K562 (cell line): Measurements from ENCODE around the gene SORCS1. TPM values are rescaled to one million over a fixed set of nuclear protein-coding genes. Genes with fewer than 3 reads are reported as not detected.

Experiments used
- ATAC-seq: fragments of 200-7000 bp; cut with Tn5 transposase; 3 replicates; pipeline ENCODE4 v1.9.1; 2020; ENCODE audit warnings: moderate library complexity
- BruUV-seq: library from RNA; stranded (reverse); fragments of 400-500 nt; replicated peaks from 2 replicates; lab custom pipeline; 2021; lab: Mats Ljungman, UMichigan
- CTCF ChIA-PET: fragments of 300-600 bp; formaldehyde crosslinking; extraction: SDS; loops from one replicate; lab custom pipeline; 2021; ENCODE audit warnings: low intra/inter-chr PET ratio; lab: Yijun Ruan, JAX
- POLR2A ChIA-PET: fragments of 300-600, 350-650 bp; sonication (Branson Sonifier 250); formaldehyde crosslinking; extraction: SDS; loops from one replicate; lab custom pipeline; 2021; ENCODE audit warnings: antibody characterized with exemption, inconsistent platforms; lab: Yijun Ruan, JAX
- DNase-seq, 4 experiments: peaks; one replicate each; pipeline versions ENCODE4 v3.0.0 to v3.0.0-alpha.2; 2011 to 2018; ENCODE audit warnings: low spot score in 3 of 4, mixed read lengths in 3 of 4; ENCODE audit errors: extremely low read depth in 1 of 4
- FAIRE-seq: peaks from 2 replicates; lab custom pipeline; 2011; peaks lifted over from hg19 to GRCh38; lab: Jason Lieb, UNC
- H2AFZ ChIP-seq: 2 replicates; pipeline ENCODE4 v1.6.0; 2011; ENCODE audit warnings: low read depth, low read length, control low read depth, inconsistent platforms
- H3K27ac ChIP-seq: fragments of 200-600 bp; 3 replicates; pipeline ENCODE4 v1.8.0; 2011; ENCODE audit warnings: low read depth, mild to moderate bottlenecking, control low read depth, inconsistent platforms, low read length, moderate library complexity, mixed read lengths; ENCODE audit errors: extremely low read depth
- H3K27me3 ChIP-seq, 2 experiments: fragments of 300-600 bp in 1 of 2; 2 replicates in 1 of 2; 3 replicates in 1 of 2; pipeline versions ENCODE4 v1.6.0 to v1.8.0; 2011; ENCODE audit warnings: inconsistent platforms in 2 of 2, low read length in 2 of 2, mild to moderate bottlenecking in 1 of 2, mixed read lengths in 1 of 2, moderate library complexity in 1 of 2; ENCODE audit not compliant: control insufficient read depth in 2 of 2, insufficient read depth in 2 of 2
- H3K36me3 ChIP-seq: fragments of 300-600 bp; 3 replicates; pipeline ENCODE4 v1.8.0; 2011; ENCODE audit warnings: mild to moderate bottlenecking, low read length, inconsistent platforms; ENCODE audit not compliant: control insufficient read depth, insufficient read depth
- H3K4me1 ChIP-seq, 2 experiments: fragments of 200-600 bp in 1 of 2; replicated peaks in 1 of 2; 2 replicates in 1 of 2; 3 replicates in 1 of 2; pipeline versions ENCODE4 v1.5.1 to v1.8.0; 2011; ENCODE audit warnings: inconsistent platforms in 2 of 2, low read length in 2 of 2, mild to moderate bottlenecking in 1 of 2, mixed read lengths in 1 of 2, moderate library complexity in 1 of 2; ENCODE audit not compliant: control insufficient read depth in 2 of 2, insufficient read depth in 2 of 2
- H3K4me2 ChIP-seq: 2 replicates; pipeline ENCODE4 v1.6.1; 2011; ENCODE audit warnings: low read length, control low read depth, inconsistent platforms, mixed read lengths; ENCODE audit not compliant: insufficient read depth
- H3K4me3 ChIP-seq: fragments of 200-600 bp; sonication (generic), shearing (Covaris generic); 2 replicates; pipeline ENCODE4 v1.5.1; 2016; ENCODE audit warnings: control low read depth, inconsistent platforms
- H3K79me2 ChIP-seq: fragments of 200-600 bp; 3 replicates; pipeline ENCODE4 v1.8.0; 2011; ENCODE audit warnings: low read length, inconsistent platforms; ENCODE audit not compliant: control insufficient read depth, insufficient read depth
- H3K9ac ChIP-seq, 2 experiments: 2 replicates each; pipeline versions ENCODE4 v1.6.0 to v1.6.1; 2011; ENCODE audit warnings: low read depth in 2 of 2, low read length in 2 of 2, control low read depth in 1 of 2, inconsistent platforms in 1 of 2, mild to moderate bottlenecking in 1 of 2, mixed read lengths in 1 of 2; ENCODE audit not compliant: insufficient read depth in 1 of 2
- H3K9me1 ChIP-seq: one replicate; pipeline ENCODE4 v1.6.0; 2011; ENCODE audit warnings: inconsistent platforms, mild to moderate bottlenecking, low read length, moderate library complexity; ENCODE audit not compliant: control insufficient read depth, insufficient read depth
- H3K9me3 ChIP-seq: replicated peaks from 2 replicates; pipeline ENCODE4 v1.5.1; 2011; ENCODE audit warnings: low read depth, low read length, inconsistent platforms; ENCODE audit not compliant: control insufficient read depth, insufficient read depth
- H4K20me1 ChIP-seq: replicated peaks from 2 replicates; pipeline ENCODE4 v1.6.1; 2011; ENCODE audit warnings: low read length, inconsistent platforms, mixed read lengths; ENCODE audit not compliant: control insufficient read depth, insufficient read depth
- ATF6 ChIP-seq: sonication (generic); formaldehyde crosslinking; IDR thresholded peaks from 2 replicates; pipeline ENCODE4 v1.4.0; 2020; ENCODE audit warnings: mild to moderate bottlenecking, missing genetic modification reagents
- MLX ChIP-seq, 2 experiments: fragments of 450-650 bp in 1 of 2; sonication (generic) in 1 of 2; formaldehyde crosslinking; conservative IDR thresholded peaks; 2 replicates each; pipeline versions ENCODE4 v1.4.0 to v1.8.1; 2020 to 2022; ENCODE audit warnings: mild to moderate bottlenecking in 1 of 2, missing genetic modification reagents in 1 of 2
- WHSC1 ChIP-seq: IDR thresholded peaks from one replicate; pipeline ENCODE4 v1.6.1; 2012; ENCODE audit warnings: low read length, control low read depth, inconsistent platforms
- ZFP1 ChIP-seq: fragments of 450-650 bp; formaldehyde crosslinking; IDR thresholded peaks from 2 replicates; pipeline ENCODE4 v1.4.0; 2020; ENCODE audit warnings: mild to moderate bottlenecking, mixed read lengths
- WGBS: fragments of 100-300 bp; shearing (Covaris generic); methylation state at CpG from one replicate; pipeline ENCODE4 v1.1.6; 2016; ENCODE audit warnings: low coverage, mixed read lengths; ENCODE audit not compliant: insufficient coverage; ENCODE audit errors: missing lambda C conversion rate; 5-methylcytosine and 5-hydroxymethylcytosine counted together
- in situ Hi-C: fragments of 300-500 bp; cut with MboI; formaldehyde crosslinking; loops from 4 replicates; pipeline ENCODE4 v1.15.0; 2018; ENCODE audit warnings: inconsistent platforms, mixed read lengths
- intact Hi-C: fragments of 100-400 bp; cut with micrococcal nuclease; formaldehyde crosslinking; loops from 2 replicates; pipeline ENCODE4 v1.14.2; 2022
- polyA plus RNA-seq, 8 experiments: library from polyadenylated mRNA; depleted of rRNA in 4 of 8; stranded (reverse) in 5 of 8; unstranded in 3 of 8; fragments of >200 nt; fragmentation: Nextera tagmentation in 2 of 8; fragmentation: Illumina TruSeq in 1 of 8; extraction: Ambion mirVana in 2 of 8; extraction: Trizol in 1 of 8; gene quantifications; 2 replicates each; pipeline versions ENCODE4 v1.2.1 to v1.2.3, GENCODE V29; 2011 to 2014; ENCODE audit warnings: inconsistent platforms in 1 of 8, missing spikeins in 1 of 8
- total RNA-seq, 7 experiments: library from RNA; depleted of rRNA in 6 of 7; stranded (reverse); fragments of >200 nt in 6 of 7; fragmentation: Illumina TruSeq in 2 of 7; extraction: Trizol in 2 of 7; gene quantifications; 2 replicates each; pipeline versions ENCODE4 v1.2.1 to v1.2.3, GENCODE V29; 2011 to 2021; ENCODE audit warnings: low replicate concordance in 1 of 7

Gene SORCS1
- total and polyA plus RNA-seq, 9 of the 15 experiments (the other 6 are each of a cell fraction or from before 2014, with no cell fraction given) = 1.5 to 3.9 (median 2.7) TPM

- Histone ChIP-seq H2AFZ (no peak overlapping the region), H3K36me3 (no peaks in the 10 kb centered on the region), H3K9me3 (no peaks in the 10 kb centered on the region), H3K4me3 (no peak overlapping the region), H3K27me3 (no peaks in the 10 kb centered on the region), H3K79me2 (no peaks in the 10 kb centered on the region), H3K4me1 (no peaks in the 10 kb centered on the region), H3K4me2 (no peak overlapping the region), H3K9me1 (no peaks in the 10 kb centered on the region), H4K20me1 (no peaks in the 10 kb centered on the region), H3K9ac (no peak overlapping the region), H3K27ac (no peak overlapping the region)
- WGBS = 8% methylated on average over 2 of the region's 2 CpGs
- intact Hi-C loops = no loop called here
- ATAC-seq (no peak), DNase-seq (no peak), FAIRE-seq (no peak)
- POLR2A ChIA-PET = no interaction called here
- BruUV-seq = no TSS peak
- in situ Hi-C loops = no loop called here
- TF ChIP-seq MLX (CRISPR knock-in tag; conservative IDR thresholded peaks at IDR 0.05) (no peak), WHSC1 (no peak), ZFP1 (CRISPR knock-in tag) (no peak), ATF6 (no peak)
- CTCF ChIA-PET = no interaction called here
Measured at GRCh38 chr10:106680061-106680460, 484.4 kb downstream of the SORCS1 start.
